Endodermal cell (in vitro differentiated cells): ENCODE results near the gene PRPF6. TPM values are rescaled to one million over a fixed set of nuclear protein-coding genes. Genes with fewer than 3 reads are reported as not detected.

Experiments
- DNase-seq: peaks from one replicate; pipeline ENCODE4 v3.0.0-alpha.2; 2017
- H3K27ac ChIP-seq: 2 replicates; pipeline ENCODE4 v1.5.1; 2013; ENCODE audit warnings: mild to moderate bottlenecking, low read depth, low read length, moderate library complexity
- H3K27me3 ChIP-seq: 2 replicates; pipeline ENCODE4 v1.6.1; 2013; ENCODE audit warnings: mild to moderate bottlenecking, low read length, moderate library complexity; ENCODE audit not compliant: insufficient read depth, control insufficient read depth, poor library complexity, severe bottlenecking
- H3K36me3 ChIP-seq: 2 replicates; pipeline ENCODE4 v1.7.0; 2013; ENCODE audit warnings: mild to moderate bottlenecking, low read length, moderate library complexity; ENCODE audit not compliant: control insufficient read depth, insufficient read depth
- H3K4me1 ChIP-seq: one replicate; pipeline ENCODE4 v1.7.0; 2013; ENCODE audit warnings: low read length; ENCODE audit not compliant: control insufficient read depth, insufficient read depth
- H3K4me3 ChIP-seq: 2 replicates; pipeline ENCODE4 v1.5.1; 2013; ENCODE audit warnings: mild to moderate bottlenecking, low read length, moderate library complexity
- H3K9ac ChIP-seq: 2 replicates; pipeline ENCODE4 v1.6.1; 2013; ENCODE audit warnings: mild to moderate bottlenecking, low read length, moderate library complexity; ENCODE audit not compliant: poor library complexity, severe bottlenecking; ENCODE audit errors: extremely low read depth
- H3K9me3 ChIP-seq: 2 replicates; pipeline ENCODE4 v1.6.1; 2013; ENCODE audit warnings: mild to moderate bottlenecking, low read length, moderate library complexity; ENCODE audit not compliant: control insufficient read depth
- H3K27ac Mint-ChIP-seq: 2 replicates; pipeline ENCODE4 v1.8.0; 2020; ENCODE audit warnings: mixed read lengths
- H3K27me3 Mint-ChIP-seq: 2 replicates; pipeline ENCODE4 v1.8.0; 2021; ENCODE audit warnings: mild to moderate bottlenecking, mixed read lengths; ENCODE audit not compliant: insufficient read depth
- H3K36me3 Mint-ChIP-seq: 2 replicates; pipeline ENCODE4 v1.8.0; 2020; ENCODE audit warnings: low read depth, mixed read lengths
- H3K4me1 Mint-ChIP-seq: 2 replicates; pipeline ENCODE4 v1.8.0; 2020; ENCODE audit warnings: mixed read lengths
- H3K4me3 Mint-ChIP-seq: 2 replicates; pipeline ENCODE4 v1.8.0; 2020; ENCODE audit warnings: mild to moderate bottlenecking, moderate library complexity, mixed read lengths
- H3K9me3 Mint-ChIP-seq: 2 replicates; pipeline ENCODE4 v1.8.0; 2020; ENCODE audit warnings: mild to moderate bottlenecking, mixed read lengths
- CTCF ChIP-seq: fragments of 200-600 bp; sonication (generic); conservative IDR thresholded peaks from 2 replicates; pipeline ENCODE4 v1.5.0; 2021; ENCODE audit warnings: antibody characterized with exemption, mild to moderate bottlenecking
- WGBS, 2 experiments: methylation state at CpG; one replicate each; pipeline versions ENCODE4 v1.1.5 to v1.1.7; 2013; ENCODE audit warnings: missing lambda C conversion rate in 2 of 2, mixed read lengths in 1 of 2; ENCODE audit not compliant: insufficient coverage in 1 of 2, insufficient read length in 1 of 2; 5-methylcytosine and 5-hydroxymethylcytosine counted together
- total RNA-seq, 2 donors: library from RNA; stranded (reverse); fragmentation: NEBNext Ultra II Directional in 1 of 2; extraction: Animal tissue kit (Norgen Biotek cat#: 25700) in 1 of 2; gene quantifications; 2 replicates in 1 of 2; 3 replicates in 1 of 2; pipeline ENCODE4 v1.2.1, GENCODE V29; 2021

PRPF6 gene
- total RNA-seq, 2 donors from 2014 or later: 73.3 to 73.9 TPM

- no peak overlapping the region for H3K9ac ChIP-seq
- Mint-ChIP-seq H3K27me3 (peaks cover 3% of the 10 kb centered on the region), H3K27ac (no peak overlapping the region), H3K4me1 (peaks cover 14% of the 10 kb centered on the region), H3K36me3 (no peaks in the 10 kb centered on the region), H3K4me3 (no peak overlapping the region), H3K9me3 (no peaks in the 10 kb centered on the region)
- WGBS, 2 experiments: 44 to 57% methylated on average over 4 to 5 of the region's 5 CpGs
- peak; percentile 80 for DNase-seq
- no peaks in the 10 kb centered on the region for H3K9me3 ChIP-seq
- no peaks in the 10 kb centered on the region for H3K4me1 ChIP-seq
- no peak overlapping the region for H3K27ac ChIP-seq
- no peaks in the 10 kb centered on the region for H3K36me3 ChIP-seq
- H3K27me3 ChIP-seq: no peaks in the 10 kb centered on the region
- no peak overlapping the region for H3K4me3 ChIP-seq
- TF ChIP-seq CTCF: no peak
Observed at GRCh38 chr20:64065974-64066343, 85.0 kb downstream of the PRPF6 start.

GRCh38 chr20:64067005-64067632, 86.2 kb downstream of the PRPF6 start:
- Mint-ChIP-seq H3K4me3 (no peak overlapping the region), H3K27me3 (peaks cover 3% of the 10 kb centered on the region), H3K9me3 (no peaks in the 10 kb centered on the region), H3K4me1 (peaks cover 14% of the 10 kb centered on the region), H3K36me3 (no peaks in the 10 kb centered on the region), H3K27ac (no peak overlapping the region)
- Histone ChIP-seq H3K36me3 (no peaks in the 10 kb centered on the region), H3K4me1 (no peaks in the 10 kb centered on the region), H3K9me3 (no peaks in the 10 kb centered on the region), H3K9ac (no peak overlapping the region), H3K4me3 (no peak overlapping the region), H3K27ac (no peak overlapping the region), H3K27me3 (no peaks in the 10 kb centered on the region)
- 85 to 88% methylated on average over 4 to 6 of the region's 6 CpGs for WGBS, 2 experiments
- TF ChIP-seq CTCF: no peak
- DNase-seq: no peak

DNA sequence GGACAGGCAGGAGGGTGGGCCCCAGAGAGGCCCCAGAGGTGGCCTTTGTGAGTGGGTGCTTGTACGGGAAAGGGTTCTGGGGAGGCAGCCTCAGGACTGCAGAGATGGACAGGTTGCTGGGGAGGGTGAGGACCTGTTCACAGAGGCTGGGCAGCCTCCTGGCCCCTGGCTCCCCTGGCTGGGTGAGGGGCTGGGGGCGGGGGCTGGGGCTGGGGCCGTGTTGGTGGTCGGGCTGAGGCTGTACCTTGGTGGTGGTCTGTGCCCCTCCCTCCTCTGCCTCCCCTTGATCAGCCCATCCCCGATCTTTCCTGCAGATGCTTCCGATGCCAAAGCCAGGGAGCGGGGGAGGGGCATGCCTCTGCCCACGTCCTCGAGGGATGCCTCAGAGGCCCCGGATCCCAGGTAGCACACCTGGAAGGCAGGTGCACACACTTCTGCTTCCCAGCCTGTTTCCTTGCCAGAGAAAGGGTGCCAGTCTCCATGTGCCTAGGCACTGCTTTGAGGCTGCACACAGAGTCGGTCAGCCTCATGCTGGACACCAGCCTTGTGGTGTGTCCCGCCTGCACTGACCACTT, 86.9 kb downstream of the PRPF6 start:
- H3K4me3 ChIP-seq: no peak overlapping the region
- H3K27ac Mint-ChIP-seq: no peak overlapping the region
- H3K9me3 Mint-ChIP-seq: no peaks in the 10 kb centered on the region
- no peaks in the 10 kb centered on the region for H3K27me3 ChIP-seq
- H3K36me3 Mint-ChIP-seq: no peaks in the 10 kb centered on the region
- TF ChIP-seq CTCF: no peak
- 90 to 94% methylated on average over 8 to 12 of the region's 12 CpGs for WGBS, 2 experiments
- no peak overlapping the region for H3K9ac ChIP-seq
- H3K36me3 ChIP-seq: no peaks in the 10 kb centered on the region
- no peaks in the 10 kb centered on the region for H3K4me1 ChIP-seq
- H3K9me3 ChIP-seq: no peaks in the 10 kb centered on the region
- H3K27ac ChIP-seq: no peak overlapping the region
- peaks cover 3% of the 10 kb centered on the region for H3K27me3 Mint-ChIP-seq
- DNase-seq: no peak
- no peak overlapping the region for H3K4me3 Mint-ChIP-seq
- peaks cover 14% of the 10 kb centered on the region for H3K4me1 Mint-ChIP-seq
